NCI-H2029 (cell line): ENCODE results near the gene XPC.
"Not testable (repeated sequence)": the region's sequence is repeated elsewhere in the genome, so short reads cannot be mapped to it uniquely, and the experiment has no call there.

ENCODE experiments used
- DNase-seq: peaks from one replicate; lab custom pipeline; 2025; lab: John Stamatoyannopoulos, UW

The XPC gene

DNA sequence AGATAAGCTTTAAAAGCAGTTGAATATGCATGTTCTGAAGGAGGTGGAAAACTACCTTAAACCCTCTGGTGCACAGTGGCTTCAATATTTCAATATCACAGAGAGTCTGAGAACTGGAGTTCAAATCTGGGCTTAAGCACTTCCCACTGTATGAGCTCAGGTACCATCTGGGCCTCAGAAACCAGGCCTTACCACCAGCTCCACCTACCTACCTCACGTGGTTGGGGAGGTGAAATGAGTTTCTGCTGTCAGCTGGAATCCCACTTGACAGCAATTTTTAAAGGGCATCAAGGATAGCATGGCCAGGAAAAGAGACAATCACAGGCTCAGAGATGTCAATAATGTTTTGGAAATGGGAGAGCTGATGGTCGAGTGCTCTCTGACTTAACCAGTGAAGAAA lies 58.8 kb downstream of the XPC start:
- no peak for DNase-seq

DNA sequence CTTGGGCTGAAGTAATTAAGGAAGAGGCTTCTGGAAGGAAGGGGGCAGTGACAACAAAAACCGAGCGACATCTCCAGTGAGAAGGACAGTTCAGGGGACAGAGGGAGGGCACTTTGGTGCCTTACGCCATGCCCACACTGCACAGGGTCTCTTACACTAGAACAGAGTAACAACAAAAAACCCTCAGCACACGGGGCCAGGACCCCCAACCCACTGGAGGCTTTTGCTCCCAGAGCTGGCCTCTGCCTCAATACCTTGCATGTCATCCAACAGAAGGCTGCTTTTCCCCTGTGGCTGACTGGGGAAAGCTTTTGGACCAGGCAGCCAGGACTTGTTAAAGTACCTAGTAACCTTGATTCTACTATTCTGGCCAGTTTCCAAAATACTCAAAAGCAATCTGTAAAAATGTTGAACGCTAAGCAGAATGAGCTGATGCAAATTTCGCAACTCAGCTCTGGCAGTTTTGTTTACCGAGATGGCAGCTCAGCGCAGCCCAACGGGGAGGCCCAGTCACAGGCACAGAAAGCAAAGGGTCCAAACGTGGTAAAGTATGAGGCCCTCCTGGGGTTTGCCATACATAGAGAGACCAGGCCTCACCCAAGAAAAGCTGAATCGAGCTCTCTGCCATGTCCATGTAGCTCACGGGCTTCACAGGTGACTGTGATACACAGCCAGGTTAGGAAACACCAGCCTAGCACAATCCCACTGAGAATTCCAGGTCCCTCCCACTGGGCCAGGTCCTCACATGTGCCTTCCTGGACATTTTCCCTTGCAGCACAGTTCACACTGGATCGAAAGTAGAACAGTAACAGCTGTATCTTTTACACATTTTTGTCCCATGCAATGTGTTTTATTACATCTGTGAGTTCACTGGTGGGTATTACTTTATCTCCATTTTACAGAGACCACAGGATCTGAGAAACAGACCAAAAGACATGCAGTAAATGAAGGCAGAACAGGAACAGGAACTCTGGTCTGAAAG lies 59.7 kb downstream of the XPC start:
- DNase-seq, result peak; percentile 23

DNA sequence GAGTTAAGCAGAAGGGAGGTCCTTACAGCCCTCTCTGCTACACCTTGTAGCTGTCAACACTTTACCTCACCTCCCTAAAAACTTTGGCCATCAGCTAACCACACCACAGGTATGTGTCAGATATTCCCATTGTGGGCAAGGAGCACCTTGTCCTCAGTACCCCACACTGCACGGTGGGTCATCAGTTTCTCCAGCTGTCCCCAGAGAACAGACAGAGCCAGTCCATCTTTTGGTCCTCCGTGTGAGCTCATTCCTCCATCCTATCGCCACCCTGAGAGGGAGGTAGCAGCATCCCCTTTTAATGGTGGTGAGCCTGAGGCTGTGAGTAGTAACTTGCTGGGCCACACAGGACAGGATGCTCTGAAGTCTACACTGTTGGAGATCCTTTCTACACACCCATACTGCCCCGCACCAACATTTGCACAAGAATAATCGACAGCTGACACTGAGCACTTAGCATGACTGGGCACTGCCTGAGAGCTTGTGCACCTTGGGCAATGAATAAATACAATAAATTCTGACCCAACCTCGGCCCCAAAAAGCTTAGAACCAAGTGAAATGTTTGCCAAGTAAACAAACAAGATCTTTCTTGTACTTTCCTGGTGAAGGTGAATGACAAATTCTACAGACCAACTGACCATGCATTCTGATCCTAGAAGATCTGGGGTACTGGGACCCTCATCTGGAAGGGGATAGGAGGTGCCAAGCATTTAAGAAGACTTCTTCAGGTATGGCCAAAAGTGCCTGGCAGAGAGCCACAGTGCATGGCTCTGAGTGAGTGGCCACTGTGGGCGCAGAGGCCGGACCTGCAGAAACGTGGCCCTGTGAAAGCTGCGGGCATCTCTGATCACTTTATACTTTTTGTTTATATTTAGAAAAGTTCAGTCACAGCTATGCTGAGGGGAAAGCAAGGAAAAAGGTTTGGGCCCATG lies 60.7 kb downstream of the XPC start:
- DNase-seq, result no peak

DNA sequence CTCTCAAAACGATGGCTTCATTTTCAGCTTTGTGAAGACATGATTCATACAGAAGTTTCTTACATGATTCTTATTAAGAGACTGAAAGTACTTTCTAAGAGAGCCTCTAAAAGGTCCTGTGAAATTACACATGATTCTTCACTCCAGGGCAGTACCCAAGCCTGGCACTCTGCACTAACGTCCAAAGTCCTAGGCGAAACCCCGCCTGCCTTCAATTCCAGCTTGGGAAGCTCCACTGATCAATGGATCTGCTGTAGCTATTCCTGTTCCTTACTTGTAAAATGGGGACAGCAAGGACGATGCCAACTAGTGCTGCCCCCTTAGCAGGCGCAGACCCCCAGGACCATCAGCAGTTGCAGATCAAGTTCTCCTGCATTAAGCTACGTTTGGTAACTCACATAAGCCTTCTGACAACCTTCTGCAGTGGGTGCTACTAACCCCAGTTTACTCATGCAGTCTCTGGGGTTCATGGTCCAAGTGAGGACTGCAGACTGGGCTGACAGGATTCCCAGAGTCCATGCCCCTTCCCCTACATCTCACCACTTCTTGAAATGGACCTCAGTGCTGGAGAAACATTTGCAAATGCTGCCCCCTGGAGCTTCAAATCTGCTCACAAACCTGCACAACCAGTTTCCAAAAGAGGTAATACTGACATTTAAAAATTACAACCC lies 64.3 kb downstream of the XPC start:
- DNase-seq, result no peak

DNA sequence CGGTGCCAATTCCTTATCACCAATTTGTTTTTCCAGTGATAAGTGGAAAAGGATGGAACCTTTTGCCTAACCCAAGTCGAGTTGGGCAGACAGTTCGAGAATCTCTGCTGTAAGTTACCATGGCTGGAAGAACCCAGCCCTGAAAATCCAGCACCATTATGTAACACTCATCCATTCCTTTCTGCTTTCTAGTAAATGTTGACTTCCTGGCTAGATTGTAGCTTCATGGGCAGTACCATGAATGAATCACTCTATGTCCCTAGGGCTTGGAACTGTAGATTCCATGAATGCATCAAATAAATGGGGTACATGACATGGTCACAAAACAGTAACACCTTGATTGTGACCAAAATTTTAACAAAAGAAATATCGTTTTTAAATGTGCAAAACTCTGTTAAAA lies 67.7 kb downstream of the XPC start:
- DNase-seq, result no peak

DNA sequence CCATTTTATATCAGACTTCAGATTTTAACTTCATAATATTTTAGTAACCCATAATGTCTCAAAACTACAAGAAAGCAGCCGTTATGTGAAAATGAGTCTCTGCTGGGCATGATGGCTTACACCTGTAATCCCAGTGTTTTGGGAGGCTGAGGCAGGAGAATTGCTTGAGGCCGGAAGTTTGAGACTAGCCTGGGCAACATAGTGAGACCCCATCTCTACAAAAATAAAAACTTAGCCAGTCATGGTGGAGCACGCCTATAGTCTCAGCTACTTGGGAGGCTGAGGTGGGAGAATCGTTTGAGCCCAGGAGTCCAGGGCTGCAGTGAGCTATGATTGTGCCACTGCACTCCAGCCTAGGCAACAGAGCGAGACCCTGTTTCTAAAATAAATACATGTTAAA lies 68.6 kb downstream of the XPC start:
- DNase-seq, result not testable (repeated sequence)

DNA sequence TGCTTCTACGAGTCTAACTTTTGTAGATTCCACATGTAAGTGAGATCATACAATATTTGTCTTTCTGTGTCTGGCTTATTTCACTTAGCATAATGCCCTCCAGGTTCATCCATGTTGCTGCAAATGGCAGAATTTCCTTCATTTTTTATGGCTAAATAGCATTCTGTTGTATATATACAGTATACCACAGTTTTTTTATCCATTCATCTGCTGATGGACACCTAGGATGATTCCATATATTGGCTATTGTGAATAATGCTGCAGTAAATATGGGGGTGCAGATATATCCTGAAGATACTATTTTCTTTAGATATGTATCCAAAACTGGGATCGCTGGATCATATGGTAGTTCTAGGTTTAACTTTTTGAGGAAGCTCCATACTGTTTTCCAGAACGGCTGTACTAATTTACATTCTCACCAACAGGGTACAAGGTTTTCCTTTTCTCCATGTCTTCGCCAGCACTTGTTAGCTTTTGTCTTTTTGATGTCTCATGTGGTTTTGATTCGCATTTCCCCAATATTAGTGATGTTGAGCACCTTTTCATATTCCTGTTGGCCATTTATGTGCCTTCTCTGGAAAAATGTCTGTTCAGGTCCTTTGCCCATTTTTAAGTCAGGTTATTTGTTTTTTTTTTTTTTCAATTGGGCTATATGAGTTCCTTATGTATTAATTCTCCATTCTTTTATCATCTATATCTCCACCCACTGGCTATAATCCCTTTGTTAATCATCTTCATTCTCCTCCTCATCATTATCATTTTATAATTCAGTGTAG lies 80.6 kb downstream of the XPC start:
- no peak for DNase-seq

DNA sequence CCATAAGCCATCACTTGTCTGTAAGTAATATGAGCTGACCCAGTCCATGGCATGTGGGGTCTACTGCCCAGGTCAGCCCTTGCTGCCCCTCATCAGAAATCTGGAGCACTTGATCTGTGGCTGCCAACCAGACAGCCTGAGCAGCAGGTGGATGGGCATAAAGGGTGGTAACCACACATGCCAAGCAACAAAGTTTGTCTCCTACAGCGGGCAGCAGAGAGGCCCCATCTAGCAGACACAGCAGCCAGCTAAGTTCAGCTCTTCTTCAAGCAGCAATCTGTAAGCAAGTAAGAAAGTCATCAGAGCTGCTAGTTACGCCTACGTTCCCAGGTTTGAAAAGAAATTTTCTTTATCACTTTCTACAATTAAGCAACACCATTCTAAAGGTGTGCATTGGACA lies 81.7 kb downstream of the XPC start:
- DNase-seq, result no peak
